Measurements from ENCODE around the gene PLEKHG2. TPM values are rescaled to one million over a fixed set of nuclear protein-coding genes. Genes with fewer than 3 reads are reported as not detected.

PLEKHG2 gene
- total RNA-seq, 1 experiment from 2014 or later, result 62.3 TPM

DNA sequence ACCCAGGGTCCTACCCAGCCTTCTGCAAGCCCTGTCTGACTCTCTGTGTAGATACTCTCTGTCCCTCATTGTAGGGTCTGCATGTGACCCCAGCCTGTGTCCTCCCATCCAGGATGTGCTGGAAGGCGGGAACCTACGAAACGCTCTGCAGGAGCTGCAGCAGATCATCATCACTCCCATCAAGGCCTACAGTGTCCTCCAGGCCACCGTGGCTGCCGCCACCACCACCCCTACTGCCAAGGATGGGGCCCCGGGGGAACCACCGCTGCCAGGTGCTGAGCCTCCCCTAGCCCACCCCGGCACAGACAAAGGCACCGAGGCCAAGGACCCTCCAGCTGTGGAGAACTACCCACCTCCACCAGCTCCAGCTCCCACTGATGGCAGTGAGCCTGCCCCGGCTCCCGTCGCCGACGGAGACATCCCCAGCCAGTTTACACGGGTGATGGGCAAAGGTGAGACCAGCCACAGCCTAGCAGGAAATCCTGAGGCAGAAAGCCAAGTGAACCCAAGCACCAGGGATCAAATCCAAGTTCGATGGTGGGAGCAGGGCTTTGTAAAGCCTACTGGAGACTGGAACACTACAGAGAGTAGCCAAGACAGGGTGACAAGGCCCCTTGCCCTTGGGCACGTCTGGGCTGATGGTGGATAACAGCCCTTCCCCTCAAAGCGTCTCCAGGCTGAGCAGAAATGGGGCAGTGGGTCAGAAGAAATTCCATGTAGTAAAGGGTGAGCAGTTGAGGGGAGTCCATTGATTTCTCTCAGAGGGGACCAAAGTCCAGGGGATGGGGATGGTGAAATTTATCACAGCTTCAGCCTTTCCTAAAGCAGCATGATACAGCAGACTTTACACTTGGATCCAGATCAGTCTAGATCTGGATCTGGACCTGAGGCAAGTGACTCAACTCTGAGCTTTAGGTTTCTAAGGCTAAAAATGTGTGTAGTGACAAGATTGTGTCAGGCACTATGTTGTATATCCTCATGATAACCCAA is 34.8 kb upstream of the PLEKHG2 start:
- Mint-ChIP-seq H3K27ac (no peak overlapping the region), H3K27me3 (ENCODE audit: low read depth) (no peaks in the 10 kb centered on the region), H3K9me3 (no peaks in the 10 kb centered on the region), H3K4me3 (no peak overlapping the region), H3K4me1 (no peaks in the 10 kb centered on the region), H3K36me3 (peaks cover 76% of the 10 kb centered on the region)
- ChIA-PET POLR2A (no interaction called here), CTCF (no interaction called here)
- TF ChIP-seq, protein P1, sequence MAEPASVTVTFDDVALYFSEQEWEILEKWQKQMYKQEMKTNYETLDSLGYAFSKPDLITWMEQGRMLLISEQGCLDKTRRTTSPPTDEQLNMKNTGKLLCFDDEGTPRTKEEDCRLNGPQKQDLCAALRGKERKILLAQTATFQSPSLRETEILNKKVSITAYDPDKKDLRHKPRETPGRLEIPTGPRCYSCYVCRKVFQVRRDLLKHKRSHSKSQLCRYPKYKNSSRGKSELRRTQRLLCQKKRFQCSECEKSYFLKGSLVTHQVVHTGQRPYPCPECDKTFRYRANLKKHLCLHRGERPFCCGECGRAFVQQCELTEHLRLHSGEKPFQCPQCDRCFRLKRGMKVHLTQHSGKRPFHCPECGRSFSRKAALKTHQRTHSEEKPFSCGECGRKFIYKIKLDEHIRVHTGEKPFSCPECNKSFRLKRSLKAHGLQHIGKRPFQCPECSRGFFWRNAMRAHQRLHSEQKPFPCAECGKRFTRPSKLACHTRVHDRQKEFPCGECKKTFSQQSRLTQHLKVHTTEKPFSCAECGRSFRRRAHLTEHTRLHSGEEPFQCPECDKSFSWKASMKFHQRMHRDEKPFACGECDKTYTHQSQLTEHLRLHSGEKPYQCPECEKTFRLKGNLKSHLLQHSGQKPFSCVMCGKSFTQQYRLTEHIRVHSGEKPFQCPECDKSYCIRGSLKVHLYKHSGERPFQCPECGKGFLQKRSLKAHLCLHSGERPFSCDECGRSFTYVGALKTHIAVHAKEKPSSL (CRISPR knock-in tag; conservative IDR thresholded peaks at IDR 0.05), result no peak
- TF ChIP-seq, protein P2, sequence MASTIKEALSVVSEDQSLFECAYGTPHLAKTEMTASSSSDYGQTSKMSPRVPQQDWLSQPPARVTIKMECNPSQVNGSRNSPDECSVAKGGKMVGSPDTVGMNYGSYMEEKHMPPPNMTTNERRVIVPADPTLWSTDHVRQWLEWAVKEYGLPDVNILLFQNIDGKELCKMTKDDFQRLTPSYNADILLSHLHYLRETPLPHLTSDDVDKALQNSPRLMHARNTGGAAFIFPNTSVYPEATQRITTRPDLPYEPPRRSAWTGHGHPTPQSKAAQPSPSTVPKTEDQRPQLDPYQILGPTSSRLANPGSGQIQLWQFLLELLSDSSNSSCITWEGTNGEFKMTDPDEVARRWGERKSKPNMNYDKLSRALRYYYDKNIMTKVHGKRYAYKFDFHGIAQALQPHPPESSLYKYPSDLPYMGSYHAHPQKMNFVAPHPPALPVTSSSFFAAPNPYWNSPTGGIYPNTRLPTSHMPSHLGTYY (CRISPR knock-in tag; IDR thresholded peaks at IDR 0.05), result no peak
- TF ChIP-seq, protein P3, sequence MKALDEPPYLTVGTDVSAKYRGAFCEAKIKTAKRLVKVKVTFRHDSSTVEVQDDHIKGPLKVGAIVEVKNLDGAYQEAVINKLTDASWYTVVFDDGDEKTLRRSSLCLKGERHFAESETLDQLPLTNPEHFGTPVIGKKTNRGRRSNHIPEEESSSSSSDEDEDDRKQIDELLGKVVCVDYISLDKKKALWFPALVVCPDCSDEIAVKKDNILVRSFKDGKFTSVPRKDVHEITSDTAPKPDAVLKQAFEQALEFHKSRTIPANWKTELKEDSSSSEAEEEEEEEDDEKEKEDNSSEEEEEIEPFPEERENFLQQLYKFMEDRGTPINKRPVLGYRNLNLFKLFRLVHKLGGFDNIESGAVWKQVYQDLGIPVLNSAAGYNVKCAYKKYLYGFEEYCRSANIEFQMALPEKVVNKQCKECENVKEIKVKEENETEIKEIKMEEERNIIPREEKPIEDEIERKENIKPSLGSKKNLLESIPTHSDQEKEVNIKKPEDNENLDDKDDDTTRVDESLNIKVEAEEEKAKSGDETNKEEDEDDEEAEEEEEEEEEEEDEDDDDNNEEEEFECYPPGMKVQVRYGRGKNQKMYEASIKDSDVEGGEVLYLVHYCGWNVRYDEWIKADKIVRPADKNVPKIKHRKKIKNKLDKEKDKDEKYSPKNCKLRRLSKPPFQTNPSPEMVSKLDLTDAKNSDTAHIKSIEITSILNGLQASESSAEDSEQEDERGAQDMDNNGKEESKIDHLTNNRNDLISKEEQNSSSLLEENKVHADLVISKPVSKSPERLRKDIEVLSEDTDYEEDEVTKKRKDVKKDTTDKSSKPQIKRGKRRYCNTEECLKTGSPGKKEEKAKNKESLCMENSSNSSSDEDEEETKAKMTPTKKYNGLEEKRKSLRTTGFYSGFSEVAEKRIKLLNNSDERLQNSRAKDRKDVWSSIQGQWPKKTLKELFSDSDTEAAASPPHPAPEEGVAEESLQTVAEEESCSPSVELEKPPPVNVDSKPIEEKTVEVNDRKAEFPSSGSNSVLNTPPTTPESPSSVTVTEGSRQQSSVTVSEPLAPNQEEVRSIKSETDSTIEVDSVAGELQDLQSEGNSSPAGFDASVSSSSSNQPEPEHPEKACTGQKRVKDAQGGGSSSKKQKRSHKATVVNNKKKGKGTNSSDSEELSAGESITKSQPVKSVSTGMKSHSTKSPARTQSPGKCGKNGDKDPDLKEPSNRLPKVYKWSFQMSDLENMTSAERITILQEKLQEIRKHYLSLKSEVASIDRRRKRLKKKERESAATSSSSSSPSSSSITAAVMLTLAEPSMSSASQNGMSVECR (CRISPR knock-in tag; IDR thresholded peaks at IDR 0.05; ENCODE audit: borderline replicate concordance), result no peak
- no peak for TF ChIP-seq GABPB1 (CRISPR knock-in tag; IDR thresholded peaks at IDR 0.05)
- no peak for TF ChIP-seq CREM (CRISPR knock-in tag; IDR thresholded peaks at IDR 0.05)
- TF ChIP-seq KAT7 (CRISPR knock-in tag; IDR thresholded peaks at IDR 0.05; ENCODE audit: borderline replicate concordance), result no peak
- TF ChIP-seq, protein P4, sequence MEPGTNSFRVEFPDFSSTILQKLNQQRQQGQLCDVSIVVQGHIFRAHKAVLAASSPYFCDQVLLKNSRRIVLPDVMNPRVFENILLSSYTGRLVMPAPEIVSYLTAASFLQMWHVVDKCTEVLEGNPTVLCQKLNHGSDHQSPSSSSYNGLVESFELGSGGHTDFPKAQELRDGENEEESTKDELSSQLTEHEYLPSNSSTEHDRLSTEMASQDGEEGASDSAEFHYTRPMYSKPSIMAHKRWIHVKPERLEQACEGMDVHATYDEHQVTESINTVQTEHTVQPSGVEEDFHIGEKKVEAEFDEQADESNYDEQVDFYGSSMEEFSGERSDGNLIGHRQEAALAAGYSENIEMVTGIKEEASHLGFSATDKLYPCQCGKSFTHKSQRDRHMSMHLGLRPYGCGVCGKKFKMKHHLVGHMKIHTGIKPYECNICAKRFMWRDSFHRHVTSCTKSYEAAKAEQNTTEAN (CRISPR knock-in tag; IDR thresholded peaks at IDR 0.05), result no peak
- TF ChIP-seq, protein P5, sequence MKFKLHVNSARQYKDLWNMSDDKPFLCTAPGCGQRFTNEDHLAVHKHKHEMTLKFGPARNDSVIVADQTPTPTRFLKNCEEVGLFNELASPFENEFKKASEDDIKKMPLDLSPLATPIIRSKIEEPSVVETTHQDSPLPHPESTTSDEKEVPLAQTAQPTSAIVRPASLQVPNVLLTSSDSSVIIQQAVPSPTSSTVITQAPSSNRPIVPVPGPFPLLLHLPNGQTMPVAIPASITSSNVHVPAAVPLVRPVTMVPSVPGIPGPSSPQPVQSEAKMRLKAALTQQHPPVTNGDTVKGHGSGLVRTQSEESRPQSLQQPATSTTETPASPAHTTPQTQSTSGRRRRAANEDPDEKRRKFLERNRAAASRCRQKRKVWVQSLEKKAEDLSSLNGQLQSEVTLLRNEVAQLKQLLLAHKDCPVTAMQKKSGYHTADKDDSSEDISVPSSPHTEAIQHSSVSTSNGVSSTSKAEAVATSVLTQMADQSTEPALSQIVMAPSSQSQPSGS (CRISPR knock-in tag; IDR thresholded peaks at IDR 0.05; ENCODE audit: borderline replicate concordance, low read depth), result no peak
- no peak for TF ChIP-seq ZNF138 (CRISPR knock-in tag; conservative IDR thresholded peaks at IDR 0.05)
- TF ChIP-seq, protein P6, sequence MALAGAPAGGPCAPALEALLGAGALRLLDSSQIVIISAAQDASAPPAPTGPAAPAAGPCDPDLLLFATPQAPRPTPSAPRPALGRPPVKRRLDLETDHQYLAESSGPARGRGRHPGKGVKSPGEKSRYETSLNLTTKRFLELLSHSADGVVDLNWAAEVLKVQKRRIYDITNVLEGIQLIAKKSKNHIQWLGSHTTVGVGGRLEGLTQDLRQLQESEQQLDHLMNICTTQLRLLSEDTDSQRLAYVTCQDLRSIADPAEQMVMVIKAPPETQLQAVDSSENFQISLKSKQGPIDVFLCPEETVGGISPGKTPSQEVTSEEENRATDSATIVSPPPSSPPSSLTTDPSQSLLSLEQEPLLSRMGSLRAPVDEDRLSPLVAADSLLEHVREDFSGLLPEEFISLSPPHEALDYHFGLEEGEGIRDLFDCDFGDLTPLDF (CRISPR knock-in tag; IDR thresholded peaks at IDR 0.05), result no peak
- TF ChIP-seq ZNF671 (CRISPR knock-in tag; IDR thresholded peaks at IDR 0.05), result no peak
- no peak for TF ChIP-seq MYBL2 (CRISPR knock-in tag; IDR thresholded peaks at IDR 0.05)
- TF ChIP-seq, protein P7, sequence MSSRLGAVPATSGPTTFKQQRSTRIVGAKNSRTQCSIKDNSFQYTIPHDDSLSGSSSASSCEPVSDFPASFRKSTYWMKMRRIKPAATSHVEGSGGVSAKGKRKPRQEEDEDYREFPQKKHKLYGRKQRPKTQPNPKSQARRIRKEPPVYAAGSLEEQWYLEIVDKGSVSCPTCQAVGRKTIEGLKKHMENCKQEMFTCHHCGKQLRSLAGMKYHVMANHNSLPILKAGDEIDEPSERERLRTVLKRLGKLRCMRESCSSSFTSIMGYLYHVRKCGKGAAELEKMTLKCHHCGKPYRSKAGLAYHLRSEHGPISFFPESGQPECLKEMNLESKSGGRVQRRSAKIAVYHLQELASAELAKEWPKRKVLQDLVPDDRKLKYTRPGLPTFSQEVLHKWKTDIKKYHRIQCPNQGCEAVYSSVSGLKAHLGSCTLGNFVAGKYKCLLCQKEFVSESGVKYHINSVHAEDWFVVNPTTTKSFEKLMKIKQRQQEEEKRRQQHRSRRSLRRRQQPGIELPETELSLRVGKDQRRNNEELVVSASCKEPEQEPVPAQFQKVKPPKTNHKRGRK (CRISPR knock-in tag; IDR thresholded peaks at IDR 0.05; ENCODE audit: borderline replicate concordance), result no peak
- TF ChIP-seq, protein P8, sequence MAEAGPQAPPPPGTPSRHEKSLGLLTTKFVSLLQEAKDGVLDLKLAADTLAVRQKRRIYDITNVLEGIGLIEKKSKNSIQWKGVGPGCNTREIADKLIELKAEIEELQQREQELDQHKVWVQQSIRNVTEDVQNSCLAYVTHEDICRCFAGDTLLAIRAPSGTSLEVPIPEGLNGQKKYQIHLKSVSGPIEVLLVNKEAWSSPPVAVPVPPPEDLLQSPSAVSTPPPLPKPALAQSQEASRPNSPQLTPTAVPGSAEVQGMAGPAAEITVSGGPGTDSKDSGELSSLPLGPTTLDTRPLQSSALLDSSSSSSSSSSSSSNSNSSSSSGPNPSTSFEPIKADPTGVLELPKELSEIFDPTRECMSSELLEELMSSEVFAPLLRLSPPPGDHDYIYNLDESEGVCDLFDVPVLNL (CRISPR knock-in tag; IDR thresholded peaks at IDR 0.05; ENCODE audit: borderline replicate concordance, low read depth), result no peak
- TF ChIP-seq, protein P9, sequence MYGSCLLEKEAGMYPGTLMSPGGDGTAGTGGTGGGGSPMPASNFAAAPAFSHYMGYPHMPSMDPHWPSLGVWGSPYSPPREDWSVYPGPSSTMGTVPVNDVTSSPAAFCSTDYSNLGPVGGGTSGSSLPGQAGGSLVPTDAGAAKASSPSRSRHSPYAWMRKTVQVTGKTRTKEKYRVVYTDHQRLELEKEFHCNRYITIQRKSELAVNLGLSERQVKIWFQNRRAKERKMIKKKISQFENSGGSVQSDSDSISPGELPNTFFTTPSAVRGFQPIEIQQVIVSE (CRISPR knock-in tag; IDR thresholded peaks at IDR 0.05; ENCODE audit: borderline replicate concordance), result no peak
- TF ChIP-seq TP53 (CRISPR knock-in tag; IDR thresholded peaks at IDR 0.05), result no peak
- TF ChIP-seq, protein P10, sequence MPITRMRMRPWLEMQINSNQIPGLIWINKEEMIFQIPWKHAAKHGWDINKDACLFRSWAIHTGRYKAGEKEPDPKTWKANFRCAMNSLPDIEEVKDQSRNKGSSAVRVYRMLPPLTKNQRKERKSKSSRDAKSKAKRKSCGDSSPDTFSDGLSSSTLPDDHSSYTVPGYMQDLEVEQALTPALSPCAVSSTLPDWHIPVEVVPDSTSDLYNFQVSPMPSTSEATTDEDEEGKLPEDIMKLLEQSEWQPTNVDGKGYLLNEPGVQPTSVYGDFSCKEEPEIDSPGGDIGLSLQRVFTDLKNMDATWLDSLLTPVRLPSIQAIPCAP (CRISPR knock-in tag; IDR thresholded peaks at IDR 0.05), result no peak
- TF ChIP-seq OVOL2 (CRISPR knock-in tag; IDR thresholded peaks at IDR 0.05; ENCODE audit: borderline replicate concordance), result no peak
- no peak for TF ChIP-seq NR2C2 (CRISPR knock-in tag; IDR thresholded peaks at IDR 0.05)
- ATAC-seq, result no peak
- DNase-seq (ENCODE audit: low spot score), result no peak

Measured in WTC11 (cell line).